GM21528 (cell line): ENCODE data around the gene CNFN.

ENCODE experiments used
- ATAC-seq: cut with Tn5 transposase; IDR thresholded peaks from one replicate; pipeline ENCODE4 v1.9.1; 2021; ENCODE audit warnings: mild to moderate bottlenecking, moderate library complexity; ENCODE audit not compliant: unreplicated experiment, low FRiP score

The CNFN gene

GRCh38 chr19:42376177-42376555, 13.9 kb downstream of the CNFN start:
- no peak for ATAC-seq

DNA sequence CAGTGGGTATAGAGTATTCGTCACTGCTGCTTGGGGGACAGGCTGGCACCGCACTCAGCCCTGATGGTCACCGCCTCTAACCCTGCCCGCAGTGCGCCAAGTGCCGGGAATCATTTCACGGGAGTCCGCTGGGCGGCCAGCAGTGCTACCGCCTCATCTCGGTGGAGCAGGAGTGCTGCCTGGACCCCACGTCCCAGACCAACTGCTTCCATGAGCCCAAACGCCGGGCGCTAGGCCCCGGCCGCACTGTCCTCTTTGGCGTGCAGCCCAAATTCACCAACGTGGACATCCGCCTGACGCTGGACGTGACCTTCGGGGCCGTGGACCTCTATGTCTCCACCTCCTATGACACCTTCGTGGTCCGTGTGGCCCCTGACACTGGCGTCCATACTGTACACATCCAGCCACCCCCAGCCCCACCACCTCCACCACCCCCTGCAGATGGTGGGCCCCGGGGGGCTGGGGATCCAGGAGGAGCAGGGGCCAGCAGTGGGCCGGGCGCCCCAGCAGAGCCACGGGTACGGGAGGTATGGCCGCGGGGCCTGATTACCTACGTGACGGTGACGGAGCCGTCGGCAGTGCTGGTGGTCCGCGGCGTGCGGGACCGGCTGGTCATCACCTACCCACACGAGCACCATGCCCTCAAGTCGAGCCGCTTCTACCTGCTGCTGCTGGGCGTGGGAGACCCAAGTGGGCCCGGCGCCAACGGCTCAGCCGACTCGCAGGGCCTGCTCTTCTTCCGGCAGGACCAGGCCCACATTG, 14.5 kb downstream of the CNFN start:
- ATAC-seq = no peak

DNA sequence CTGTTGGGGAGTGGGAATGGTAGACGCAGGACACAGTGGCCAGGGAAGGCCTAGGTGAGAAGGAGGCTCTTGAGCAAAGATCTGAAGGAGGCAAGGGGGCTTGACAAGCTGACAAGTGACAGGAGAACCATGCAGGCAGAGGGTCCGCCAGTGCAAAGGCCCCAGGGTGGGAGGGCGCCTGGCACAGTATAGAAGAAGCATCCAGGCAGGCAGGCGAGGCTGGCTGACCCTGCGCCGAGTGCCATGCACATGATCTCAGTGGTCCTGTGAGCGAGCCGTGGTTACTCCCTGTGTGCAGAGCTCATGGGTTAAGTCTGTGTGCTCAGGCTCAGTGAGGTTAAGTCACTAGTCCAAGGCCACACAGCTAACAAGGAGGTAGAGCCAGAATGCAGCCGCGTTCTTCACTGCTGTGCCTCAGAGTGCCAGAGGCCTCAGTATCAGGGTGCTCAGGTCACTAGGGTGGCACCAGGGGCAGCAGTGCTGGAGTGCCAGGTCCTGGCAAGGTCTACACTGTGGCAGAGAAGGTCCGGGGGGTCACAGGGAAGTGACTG, 15.2 kb downstream of the CNFN start:
- no peak for ATAC-seq

- no peak for ATAC-seq
Observed at GRCh38 chr19:42370626-42371175, 19.4 kb downstream of the CNFN start.

DNA sequence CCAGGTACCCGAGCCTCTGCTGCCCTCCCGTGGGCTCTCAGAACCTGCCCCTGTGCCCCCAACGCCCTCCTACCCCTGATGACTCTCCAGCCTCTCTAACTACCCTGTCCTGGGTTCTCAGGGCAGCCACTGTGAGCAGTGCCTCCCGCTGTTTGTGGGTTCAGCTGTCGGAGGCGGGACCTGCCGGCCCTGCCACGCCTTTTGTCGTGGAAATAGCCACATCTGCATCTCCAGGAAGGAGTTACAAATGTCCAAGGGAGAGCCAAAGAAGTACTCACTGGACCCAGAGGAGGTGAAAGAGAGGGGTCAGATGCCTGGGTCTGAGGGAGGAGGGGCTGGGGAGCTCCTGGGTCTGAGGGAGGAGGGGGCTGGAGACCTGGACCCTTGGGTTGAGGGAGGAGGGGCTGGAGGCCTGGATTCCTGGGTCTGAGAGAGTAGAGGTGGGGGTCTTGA, 20.0 kb downstream of the CNFN start:
- ATAC-seq = no peak

DNA sequence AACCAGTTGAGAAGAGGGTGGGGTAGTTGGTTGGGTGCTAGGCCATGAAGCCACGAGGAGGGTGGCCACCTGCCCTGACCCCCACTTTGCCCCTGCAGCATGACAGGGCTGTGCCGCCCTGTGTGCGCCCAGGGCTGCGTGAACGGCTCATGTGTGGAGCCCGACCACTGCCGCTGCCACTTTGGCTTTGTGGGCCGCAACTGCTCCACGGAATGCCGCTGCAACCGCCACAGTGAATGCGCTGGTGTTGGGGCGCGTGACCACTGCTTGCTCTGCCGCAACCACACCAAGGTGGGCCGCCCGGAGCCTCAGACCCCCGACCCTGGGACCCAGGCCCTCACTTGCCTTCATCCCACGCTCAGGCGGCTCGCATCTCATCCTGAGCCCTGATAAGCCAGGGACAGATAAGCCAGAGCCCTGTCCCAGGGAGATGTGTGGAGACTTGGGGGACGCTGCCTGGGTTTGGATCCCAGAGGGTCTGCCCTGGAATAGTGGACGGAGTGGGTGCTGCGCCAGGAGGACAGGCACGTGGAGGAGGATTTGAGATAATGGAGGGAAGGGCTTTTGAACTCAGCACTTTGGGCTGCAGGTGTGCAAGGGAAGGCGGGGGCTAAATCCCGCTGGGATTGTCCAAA, 20.5 kb downstream of the CNFN start:
- ATAC-seq = no peak

DNA sequence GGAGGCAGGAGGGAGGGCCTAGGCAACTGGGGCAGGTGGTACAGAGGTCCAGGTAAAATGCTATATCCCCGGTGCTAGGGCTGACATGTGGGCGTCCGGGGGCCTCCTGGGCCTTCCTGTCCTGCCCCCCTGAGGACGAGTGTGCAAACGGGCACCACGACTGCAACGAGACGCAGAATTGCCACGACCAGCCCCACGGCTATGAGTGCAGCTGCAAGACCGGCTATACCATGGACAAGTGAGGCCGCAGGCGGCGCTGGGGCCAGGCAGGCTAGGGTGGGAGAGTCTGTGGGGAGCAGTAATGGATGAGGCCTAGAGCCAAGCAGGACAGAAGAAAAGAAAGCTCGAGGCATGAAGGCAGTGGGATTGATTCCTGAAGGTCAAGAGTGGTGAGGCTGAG, 21.3 kb downstream of the CNFN start:
- no peak for ATAC-seq

GRCh38 chr19:42368360-42368759, 21.7 kb downstream of the CNFN start:
- ATAC-seq = no peak

GRCh38 chr19:42367929-42368328, 22.2 kb downstream of the CNFN start:
- ATAC-seq = no peak

GRCh38 chr19:42366673-42367072, 23.4 kb downstream of the CNFN start:
- ATAC-seq = no peak

DNA sequence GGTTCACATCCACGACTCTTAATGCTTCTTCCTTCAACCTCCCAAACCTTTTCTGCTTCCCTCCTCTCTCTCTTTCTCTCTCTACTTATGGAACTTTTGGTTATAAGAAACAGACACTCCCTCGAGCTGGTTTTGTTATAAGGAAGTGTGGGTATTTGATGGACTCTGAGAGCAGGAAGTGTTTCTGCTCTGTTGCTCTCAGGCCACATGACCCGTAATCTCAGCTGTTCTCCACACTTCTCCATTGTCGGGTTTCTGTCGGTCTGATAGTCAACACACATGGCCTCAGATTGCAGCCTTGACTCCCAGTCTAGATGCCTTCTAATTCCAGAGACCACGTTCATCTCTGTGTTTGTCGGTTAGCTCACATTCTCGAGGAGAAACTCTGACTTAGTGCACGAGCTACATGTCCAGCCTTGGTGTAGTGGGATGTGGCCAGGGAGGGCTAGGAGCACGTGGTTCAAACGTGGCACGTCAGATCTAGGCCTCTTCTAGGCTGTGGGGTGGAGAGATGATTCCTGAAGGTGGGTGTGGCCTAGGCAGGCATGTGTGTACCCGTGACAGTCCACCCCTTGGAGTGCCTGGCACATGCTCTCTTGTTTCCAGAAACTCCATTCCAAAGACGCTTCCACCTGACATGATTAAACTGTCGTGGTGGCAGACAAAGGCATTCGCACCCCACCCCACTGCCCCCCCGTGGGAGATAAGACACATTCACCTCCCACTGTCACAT, 26.3 kb downstream of the CNFN start:
- no peak for ATAC-seq

DNA sequence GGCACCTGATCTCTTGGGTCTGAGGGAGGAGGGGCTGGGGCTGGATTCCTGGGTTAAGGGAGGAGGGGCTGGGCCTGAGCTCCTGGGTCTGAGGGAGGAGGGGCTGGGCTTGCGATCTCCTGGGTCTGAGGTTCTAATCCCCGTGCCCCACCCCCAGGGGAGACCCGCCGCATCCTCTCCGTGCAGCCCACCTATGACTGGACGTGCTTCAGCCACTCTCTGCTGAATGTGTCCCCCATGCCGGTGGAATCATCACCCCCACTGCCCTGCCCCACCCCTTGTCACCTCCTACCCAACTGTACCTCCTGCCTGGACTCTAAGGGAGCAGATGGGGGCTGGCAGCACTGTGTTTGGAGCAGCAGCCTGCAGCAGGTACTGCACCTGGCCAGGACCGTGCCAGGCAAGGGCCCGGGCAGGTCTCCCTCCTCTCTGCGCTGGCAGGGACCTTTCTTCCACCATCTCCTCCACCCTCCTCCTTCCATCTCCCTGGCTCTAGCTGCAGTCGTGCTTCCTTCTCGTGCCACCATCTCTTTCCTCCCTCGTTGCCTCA, 27.1 kb downstream of the CNFN start:
- ATAC-seq = no peak

DNA sequence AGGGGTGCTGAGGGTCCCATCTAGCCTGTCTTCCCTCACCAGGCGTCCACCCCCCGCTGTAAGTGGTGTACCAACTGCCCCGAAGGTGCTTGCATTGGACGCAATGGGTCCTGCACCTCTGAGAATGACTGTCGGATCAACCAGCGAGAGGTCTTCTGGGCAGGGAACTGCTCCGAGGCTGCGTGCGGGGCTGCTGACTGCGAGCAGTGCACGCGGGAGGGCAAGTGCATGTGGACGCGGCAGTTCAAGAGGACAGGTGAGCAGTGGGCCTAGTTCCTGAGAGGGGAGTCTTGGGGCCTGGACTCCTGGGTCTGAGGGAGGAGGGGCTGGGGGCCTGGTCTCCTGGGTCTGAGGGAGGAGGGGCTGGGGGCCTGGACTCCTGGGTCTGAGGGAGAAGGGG, 27.8 kb downstream of the CNFN start:
- no peak for ATAC-seq

- ATAC-seq = no peak
Observed at GRCh38 chr19:42361545-42361910, 28.6 kb downstream of the CNFN start.

- ATAC-seq = no peak
Observed at GRCh38 chr19:42360787-42361544, 29.1 kb downstream of the CNFN start.

DNA sequence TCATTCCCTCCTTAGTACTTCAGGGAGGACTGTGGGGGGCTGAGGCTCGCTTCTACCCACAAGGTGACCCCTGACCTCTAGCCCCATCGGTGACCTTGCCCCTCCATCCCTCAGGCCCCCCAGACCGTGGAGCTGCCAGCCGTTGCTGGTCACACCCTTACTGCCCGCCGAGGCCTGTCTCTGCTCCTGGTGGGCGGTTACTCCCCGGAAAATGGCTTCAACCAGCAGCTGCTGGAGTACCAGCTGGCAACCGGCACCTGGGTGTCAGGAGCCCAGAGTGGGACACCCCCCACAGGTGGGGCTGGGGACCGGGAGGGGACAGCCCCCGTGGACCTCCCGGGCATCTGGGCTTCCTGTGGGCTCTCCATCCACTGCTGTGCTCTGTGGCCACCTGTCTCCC, 32.8 kb downstream of the CNFN start:
- no peak for ATAC-seq

DNA sequence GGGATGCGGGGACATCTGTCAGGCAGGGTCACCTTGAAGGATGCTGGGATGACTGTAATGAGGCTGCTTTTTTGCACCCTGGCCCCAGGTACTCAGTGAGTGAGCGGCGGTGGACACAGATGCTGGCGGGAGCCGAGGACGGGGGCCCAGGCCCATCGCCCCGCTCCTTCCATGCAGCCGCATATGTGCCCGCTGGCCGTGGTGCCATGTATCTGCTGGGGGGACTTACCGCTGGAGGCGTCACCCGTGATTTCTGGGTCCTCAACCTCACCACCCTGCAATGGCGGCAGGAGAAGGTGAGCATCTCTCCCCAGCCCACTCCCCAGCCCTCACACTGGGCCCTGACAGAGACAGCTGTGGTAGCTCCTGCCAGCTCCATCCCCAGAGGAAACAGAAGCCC, 33.4 kb downstream of the CNFN start:
- no peak for ATAC-seq

DNA sequence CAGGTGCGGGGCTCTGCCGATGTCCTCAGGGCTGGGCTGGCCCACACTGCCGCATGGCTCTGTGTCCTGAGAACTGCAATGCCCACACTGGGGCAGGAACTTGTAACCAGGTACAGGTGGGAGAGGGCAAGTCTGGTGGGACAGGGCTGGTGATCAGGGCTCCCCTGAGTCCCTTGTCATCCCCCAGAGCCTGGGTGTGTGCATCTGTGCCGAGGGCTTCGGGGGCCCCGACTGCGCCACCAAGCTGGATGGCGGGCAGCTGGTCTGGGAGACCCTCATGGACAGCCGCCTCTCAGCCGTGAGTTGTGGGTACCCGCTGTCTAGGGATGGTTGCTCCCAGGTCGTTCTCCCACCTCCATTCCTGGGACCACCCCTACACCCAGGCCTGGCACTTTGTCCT, 34.2 kb downstream of the CNFN start:
- no peak for ATAC-seq

DNA sequence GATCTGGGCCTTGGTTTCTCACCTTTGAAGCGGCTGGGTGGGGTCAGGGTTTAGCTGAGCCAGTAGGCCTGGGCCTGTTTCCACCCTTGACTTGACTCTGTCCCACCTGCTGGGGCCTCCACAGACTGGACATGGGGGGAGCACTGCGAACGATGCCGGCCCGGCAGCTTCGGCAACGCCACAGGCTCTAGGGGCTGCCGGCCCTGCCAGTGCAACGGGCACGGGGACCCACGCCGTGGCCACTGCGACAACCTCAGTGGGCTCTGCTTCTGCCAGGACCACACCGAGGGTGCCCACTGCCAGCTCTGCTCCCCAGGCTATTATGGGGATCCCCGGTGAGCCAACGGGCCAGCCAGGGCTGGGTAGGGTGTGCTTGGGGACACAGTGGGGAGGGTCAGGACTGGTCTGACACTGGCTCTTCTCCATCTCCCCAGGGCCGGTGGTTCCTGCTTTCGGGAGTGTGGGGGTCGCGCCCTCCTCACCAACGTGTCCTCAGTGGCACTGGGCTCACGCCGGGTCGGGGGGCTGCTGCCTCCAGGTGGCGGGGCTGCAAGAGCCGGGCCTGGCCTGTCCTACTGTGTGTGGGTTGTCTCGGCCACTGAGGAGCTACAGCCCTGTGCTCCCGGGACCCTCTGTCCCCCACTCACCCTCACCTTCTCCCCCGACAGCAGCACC, 36.6 kb downstream of the CNFN start:
- ATAC-seq = no peak
